Mucosa of gallbladder (tissue), 1 donor: ENCODE measurements around the gene ATXN7L3. TPM values are rescaled to one million over a fixed set of nuclear protein-coding genes. Genes with fewer than 3 reads are reported as not detected.

Experiments used
- DNase-seq: peaks from one replicate; pipeline ENCODE4 v3.0.0-alpha.2; 2020; ENCODE audit warnings: low spot score
- total RNA-seq: library from RNA; stranded (reverse); gene quantifications from one replicate; pipeline ENCODE4 v1.2.1, GENCODE V29; 2021
- donor health status: DM: no; HTN: no; CAD: no.

Gene ATXN7L3
- total RNA-seq, 1 donor from 2014 or later: 77.0 TPM

DNA sequence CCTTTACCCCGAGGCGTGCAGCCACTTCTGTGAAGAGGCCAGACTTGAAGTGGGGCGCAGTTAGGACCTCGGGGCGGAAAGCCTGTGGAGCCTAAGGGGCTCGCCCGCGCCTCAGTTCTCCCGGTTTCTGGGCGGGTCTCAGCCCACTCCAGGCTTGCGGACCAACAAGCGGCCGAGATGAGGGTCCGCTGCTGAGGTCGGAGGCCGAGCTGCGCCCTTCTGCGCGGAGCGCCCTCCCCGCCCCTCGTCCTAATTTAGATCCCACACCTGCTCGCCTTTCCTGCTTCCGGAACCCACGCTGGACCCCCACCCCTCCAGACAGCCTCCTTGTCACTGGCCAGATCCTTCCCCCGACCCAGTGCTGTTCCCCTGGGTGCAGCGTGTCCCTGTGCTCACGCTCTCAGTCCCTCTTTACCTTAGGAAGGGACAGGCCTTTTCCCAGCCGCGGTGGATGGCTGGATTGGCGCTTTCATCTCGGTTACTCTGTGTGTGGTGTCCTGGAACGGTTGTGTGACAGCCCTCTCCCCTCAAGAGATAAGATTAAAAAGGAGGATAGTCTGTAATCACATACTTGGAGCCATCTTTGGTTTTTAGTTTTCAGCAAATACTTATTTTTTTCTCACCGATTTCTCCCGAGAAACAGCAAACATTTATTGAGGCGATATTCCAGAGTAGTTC, 933 bp upstream of the ATXN7L3 start:
- no peak for DNase-seq

DNA sequence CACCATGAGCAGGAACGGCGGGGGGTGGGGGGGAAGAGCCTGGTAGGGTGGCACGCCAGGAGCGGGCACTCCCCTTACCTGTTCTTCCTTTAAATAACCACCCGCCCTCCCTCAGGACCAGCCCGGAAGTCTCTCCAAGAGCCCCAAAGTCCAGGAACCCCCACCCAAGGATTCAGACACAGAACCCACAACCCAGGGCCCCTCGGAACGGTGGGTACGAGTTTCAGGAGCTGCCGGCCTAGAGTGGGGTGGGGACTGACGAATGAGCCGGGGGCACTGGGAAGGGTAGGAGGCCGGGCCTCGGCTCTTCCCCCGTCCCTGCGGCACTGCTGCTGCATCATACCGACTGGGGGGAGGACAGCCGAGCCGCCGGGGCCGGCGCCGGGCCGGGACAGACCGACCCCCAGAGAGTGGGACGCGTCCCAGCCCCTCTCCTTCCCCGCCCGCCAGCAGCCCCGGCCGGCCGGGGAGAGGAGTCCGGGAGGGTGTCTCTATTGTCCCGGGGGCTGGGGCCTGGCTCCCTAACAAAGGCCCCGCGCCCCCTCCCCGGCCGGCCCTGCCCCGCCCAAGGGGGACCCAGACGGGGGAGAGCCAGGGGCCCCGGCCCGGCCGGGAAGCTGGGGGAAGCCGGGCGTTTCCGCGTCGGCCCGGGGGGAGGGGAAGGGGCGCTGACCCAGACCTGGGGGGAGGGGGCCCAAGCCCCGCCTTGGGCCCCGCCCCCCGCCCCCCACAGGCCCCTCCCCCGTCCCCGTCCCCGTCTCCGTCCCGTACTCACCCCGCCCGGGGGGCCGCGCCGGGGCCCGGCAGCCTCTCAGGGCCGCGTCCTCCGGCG, 747 bp downstream of the ATXN7L3 start:
- peak; percentile 38 for DNase-seq

DNA sequence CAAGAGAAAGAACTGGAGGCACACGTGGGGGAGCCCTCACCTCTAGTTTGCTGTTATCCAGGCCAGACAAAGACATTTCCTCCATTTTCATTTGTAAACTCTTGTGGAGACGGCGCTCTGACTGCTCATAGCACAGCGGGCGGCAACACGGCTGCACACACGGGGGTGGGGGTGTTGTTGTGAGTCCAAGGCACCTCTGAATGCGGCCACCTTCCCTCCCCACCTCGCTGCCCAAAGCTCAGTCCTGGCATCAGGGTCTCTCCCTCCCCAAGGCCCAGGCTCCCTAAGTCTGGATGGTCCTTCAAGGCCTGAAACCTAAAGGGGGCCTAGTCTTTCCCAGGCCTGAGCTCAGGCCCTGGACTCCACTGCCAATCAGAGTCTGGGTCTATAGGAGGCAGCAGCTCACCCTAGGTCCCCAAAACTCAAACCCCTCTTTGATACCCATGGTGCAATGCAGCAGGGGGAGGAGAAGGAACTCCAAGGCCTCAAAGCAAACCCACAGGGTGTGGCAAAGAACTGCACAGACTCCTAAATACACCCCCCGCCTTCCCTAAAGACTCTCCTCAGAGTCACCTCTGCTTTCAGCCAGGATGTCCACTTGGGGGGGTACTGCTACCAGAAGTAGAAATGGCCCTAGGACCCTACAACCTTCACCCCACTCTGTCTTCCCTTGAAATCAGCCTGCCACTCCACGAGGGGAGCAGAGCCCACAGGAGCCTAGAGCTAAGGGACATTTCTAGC, 1.5 kb downstream of the ATXN7L3 start:
- DNase-seq: no peak

DNA sequence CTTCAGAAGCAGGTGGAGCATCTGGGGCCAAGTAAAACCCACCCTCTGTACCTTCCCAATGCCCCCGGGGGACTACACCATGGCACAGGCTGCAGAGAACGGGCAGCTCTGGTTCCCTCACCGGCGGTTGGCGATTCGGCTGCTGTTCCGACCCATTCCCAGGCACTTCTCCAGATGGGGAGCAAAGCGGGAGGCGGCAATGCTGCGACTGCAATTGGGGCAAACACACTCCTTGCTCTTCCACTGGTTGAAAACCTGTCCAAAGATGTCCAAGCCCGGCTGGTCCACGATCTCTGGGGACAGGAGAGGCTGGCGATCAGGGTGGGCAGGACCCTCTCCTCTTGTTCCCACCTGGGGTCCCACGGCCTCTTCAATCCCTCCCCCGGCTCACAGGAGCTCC, 2.6 kb downstream of the ATXN7L3 start:
- DNase-seq: no peak

DNA sequence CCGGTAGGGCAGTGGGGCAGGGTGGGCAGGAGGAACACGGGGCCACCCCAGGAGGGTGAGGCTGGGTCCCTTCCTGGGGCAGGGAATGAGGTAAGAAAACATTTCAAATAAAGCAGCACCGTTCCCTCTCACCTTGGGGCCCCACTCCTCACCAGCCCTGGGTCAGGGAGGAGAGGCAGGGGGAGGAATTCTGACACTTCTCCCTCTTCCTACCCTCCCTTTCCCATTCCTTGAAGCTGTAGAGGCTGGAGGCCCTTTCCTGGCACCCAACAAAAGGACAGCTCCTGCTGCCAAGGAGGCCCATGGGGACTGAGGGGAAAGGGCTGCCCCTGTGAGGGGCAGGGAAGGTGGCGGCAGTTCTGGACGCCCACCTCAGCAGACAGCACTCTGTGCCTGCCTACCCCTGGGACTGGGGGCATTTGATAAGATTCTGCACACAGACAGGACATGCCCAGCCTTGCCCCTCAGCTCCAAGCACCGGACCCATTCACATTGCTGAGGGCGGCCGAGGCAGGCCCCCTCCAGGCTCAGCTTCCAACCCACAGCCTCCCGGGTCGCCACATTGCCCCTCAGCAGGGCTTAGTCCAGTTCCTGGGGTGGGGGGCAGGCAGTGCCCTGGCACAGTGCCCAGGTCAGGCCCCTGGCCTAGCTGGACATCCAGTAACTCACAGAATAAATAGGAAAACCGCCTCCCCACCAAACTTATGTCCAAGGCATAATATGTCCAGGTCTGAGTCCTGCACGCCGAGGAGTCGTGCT, 6.2 kb downstream of the ATXN7L3 start:
- DNase-seq: no peak

DNA sequence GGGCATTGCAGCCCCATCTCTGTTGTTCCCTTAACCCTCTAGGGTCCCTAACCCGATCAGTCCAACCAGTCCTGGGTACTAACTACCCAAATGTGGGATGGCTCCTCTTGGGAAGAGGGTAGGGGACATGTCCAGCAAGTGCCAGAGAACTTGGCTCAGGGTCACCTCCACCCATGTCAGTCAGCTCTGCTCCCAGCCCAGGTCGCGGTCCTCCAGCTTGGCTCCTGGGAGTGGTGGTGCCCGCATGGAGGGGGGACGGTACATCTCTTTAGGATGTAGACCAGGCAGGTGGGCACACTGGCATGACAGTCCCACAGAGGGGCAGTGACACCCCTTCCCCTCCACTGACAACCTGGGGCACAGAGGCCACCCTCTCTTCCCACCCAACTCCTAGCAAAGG, 6.9 kb downstream of the ATXN7L3 start:
- no peak for DNase-seq

DNA sequence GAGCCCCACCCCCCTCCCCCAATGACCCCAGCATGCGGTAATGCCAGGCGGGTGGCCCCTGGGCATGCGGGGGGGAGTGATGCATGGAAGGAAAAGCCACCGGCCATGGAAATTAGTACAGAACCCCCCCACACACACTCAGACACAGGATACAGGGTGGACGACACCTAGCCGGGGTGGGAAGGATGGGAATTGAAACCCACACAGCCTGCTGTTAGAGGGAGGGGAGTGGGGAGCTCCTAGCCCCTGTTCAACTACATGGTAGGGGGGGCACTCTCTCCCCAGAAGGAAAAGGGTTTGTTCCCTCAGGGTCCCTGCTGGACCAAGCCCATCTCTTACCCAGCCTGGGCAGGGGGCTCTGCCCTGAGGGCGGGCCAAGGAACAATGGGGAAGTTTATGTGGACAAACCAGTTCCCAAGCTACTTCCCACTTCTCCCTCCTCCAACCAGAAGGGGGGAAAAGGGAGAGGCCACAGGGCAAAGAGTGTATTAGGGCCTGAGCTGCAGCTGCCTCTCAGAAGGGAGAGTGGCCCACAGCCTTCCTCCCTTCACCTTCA, 7.7 kb downstream of the ATXN7L3 start:
- no peak for DNase-seq

DNA sequence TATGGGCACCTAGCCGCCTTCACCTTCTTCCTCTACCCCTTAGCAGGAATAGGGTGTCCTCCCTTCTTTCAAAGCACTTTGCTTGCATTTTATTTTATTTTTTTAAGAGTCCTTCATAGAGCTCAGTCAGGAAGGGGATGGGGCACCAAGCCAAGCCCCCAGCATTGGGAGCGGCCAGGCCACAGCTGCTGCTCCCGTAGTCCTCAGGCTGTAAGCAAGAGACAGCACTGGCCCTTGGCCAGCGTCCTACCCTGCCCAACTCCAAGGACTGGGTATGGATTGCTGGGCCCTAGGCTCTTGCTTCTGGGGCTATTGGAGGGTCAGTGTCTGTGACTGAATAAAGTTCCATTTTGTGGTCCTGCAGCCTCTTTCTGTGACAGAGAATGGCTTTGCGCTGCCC, 8.3 kb downstream of the ATXN7L3 start:
- no peak for DNase-seq

DNA sequence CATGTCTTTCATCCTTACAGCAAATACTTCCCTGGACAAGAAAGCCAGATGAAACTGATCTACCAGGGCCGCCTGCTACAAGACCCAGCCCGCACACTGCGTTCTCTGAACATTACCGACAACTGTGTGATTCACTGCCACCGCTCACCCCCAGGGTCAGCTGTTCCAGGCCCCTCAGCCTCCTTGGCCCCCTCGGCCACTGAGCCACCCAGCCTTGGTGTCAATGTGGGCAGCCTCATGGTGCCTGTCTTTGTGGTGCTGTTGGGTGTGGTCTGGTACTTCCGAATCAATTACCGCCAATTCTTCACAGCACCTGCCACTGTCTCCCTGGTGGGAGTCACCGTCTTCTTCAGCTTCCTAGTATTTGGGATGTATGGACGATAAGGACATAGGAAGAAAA, 9.2 kb downstream of the ATXN7L3 start:
- DNase-seq: no peak

DNA sequence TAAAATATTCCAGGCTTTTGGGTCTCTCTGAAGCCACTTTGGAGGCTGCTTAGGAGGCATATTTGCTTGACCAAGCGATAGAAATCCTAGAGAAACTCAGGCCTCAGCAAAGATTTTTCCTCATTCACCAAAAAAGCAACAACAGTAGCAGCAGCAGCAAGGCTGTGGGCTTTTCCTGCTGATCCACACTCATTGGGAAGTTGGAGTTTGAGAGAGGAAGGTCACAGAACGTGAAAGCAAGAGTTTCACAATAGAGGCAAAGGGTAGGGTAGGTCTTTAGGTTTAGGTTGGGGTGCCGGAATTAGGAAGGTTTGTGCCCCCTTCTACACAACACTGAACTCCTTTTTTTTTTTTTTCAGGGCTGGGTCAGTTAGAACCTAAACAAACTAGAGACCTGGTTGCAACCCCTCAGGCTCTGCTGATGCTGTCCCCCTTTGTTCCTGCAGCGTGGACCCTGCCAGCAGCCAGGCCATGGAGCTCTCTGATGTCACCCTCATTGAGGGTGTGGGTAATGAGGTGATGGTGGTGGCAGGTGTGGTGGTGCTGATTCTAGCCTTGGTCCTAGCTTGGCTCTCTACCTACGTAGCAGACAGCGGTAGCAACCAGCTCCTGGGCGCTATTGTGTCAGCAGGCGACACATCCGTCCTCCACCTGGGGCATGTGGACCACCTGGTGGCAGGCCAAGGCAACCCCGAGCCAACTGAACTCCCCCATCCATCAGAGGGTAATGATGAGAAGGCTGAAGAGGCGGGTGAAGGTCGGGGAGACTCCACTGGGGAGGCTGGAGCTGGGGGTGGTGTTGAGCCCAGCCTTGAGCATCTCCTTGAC, 10.9 kb downstream of the ATXN7L3 start:
- DNase-seq: no peak

DNA sequence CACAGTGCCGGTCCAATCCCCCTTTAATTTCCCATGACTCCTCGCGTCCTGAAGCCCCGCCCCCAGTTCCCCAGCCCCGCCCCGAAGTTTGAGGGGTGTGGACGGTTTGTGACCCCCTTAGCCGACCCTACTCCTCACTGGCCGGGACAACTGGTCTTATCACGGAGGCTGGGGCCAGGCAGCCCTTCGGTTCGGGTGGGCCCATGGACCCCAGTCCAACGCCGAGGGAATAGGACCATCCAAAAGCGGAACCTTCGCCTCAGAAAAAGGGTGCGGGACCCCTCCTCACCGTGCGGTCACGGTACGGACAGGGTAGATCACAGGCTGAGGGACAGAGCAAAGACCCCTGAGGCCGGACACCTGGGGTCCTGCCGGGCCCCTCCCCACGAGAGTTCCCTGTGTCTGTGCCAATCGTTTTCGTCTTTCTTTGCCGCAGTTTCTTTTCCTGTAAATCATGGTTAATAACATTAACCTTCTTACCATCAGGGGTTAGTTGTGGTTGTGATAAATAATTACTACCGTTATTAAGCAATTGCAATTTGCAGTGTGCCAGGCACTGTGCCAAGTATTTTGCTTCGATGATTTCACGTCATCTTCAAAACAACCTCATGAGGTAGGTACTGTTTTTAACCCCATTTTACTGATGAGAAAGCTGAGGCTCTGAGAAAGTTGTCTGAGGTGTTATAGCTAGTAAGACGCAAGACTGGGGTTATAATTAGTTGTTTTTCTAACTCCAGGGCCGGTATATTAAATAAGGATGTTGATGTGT, 12.4 kb downstream of the ATXN7L3 start:
- no peak for DNase-seq

DNA sequence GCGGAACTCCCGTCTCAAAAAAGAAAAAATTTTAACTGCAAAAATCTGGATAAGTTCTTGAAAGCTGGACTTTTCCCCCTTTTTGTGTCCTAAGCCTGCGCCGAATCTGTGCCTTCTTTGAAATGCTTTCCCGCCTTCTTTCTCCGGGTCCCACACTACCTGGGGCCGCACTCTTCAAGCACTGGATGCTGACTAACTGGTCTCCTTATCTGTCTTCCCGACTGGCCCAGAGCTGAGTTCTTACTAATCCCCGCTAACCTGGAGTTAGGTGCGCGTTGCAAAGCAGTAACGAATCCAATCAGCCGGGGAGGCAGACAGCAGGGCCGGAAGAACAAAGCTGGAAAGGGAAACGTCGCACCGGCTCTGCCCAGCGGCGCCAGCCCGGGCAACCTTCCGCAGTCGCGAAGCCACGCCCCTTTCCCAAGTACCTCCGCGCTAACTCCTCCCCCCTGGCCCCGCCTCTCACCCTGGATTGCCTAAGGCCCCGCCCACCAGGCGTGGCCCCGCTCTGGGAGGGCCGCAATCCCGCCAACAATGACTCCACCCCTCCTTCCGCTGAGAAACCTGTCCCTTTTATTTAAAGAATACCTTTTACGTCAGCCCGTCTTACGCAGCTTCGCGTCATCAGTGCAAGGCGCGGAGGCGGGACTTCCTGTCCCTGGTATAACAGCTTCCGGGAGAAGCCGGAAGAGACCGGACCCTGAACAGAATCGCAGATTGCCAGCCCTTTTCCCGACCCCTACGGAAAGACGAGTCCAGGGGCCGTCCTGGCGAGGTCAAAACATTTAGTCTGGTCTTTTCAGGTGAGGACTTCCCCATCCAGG, 13.2 kb downstream of the ATXN7L3 start, which contains the start of gene TMUB2:
Gene TMUB2 (plus strand): TSS at position 666 of the 824 bp plus-strand sequence. CDS start 737 bp downstream, outside the sequence.
- peak; percentile 99 for DNase-seq

DNA sequence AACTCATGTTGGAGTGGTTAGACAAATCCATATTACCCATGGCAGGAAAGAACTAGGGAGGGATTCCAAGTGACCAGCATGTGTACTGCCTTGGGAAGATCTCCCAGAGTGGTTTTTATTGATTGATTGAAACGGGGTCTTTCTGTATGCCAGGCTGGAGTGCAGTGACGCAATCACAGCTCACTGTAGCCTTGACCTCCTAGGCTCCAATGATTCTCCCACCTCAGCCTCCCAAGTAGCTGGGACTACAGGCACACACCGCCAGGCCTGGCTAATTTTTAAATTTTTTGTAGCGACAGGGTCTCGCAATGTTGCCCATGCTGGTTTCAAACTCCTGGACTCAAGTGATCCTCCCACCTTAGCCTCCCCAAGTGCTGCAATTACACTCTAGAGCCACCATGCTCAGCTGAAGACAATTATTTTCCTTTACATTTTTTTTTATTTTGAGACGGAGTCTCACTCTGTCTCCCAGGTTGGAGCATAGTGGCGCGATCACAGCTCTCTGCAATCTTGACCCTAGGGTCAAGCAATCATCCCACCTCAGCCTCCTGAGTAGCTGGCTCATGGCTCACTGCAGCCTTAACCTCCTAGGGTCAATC, 15.4 kb downstream of the ATXN7L3 start:
- DNase-seq: no peak

DNA sequence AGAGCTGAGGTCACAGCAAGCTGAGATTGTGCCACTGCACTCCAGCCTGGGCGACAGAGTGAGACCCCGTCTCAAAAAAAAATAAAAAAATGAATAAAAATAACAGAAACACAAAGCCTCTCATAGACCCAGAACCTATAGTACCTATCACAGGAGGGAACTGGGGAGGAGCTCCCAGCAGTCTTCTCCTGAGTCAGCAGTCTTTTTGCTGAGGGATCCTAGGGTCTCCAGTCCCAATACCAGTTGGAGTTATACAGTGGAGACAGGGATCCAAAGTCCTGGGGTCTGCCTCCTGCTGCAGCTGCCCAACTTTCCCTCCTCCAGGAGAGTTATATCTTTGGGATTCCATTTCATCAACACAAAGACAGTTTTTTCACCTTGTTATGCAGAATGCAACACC, 16.7 kb downstream of the ATXN7L3 start:
- DNase-seq: no peak

DNA sequence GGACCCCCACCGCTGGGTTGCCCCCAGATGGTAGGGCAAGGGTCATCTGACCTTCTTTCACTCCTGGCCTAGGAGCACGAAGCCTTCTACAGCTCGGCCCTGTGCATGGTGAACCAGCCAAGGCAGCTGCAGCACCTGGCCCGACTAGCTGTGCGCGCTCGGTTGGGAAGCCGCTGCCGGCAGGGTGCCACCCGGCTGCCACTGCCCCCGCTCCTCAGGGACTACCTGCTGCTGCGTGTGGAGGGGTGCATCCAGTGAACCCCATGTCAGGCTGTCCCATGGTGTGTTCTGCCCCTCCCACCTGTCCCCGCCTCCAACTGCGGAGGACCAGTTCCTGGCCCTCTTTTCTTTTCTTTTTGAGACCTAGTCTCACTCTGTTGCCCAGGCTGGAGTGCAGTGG, 21.6 kb downstream of the ATXN7L3 start:
- DNase-seq: no peak

DNA sequence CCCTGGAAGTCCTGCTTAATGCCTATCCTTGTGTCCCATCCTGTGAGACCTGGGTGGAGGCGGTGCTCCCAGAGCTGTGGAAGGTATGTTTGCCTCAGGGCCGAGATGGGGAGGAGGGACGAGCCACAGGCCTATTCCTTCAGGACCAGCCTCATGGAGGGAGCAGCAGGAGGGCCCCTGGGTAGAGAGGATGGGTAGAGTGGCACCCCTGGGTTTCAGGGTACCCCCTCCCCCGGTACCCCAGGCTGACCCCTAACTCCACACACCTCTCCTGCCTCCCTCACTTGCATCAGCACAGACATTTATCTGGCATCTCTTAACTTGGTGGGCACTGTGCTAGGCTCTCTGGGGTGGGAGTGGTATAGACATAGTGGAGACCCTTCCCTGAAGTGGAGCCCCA, 22.0 kb downstream of the ATXN7L3 start:
- no peak for DNase-seq

DNA sequence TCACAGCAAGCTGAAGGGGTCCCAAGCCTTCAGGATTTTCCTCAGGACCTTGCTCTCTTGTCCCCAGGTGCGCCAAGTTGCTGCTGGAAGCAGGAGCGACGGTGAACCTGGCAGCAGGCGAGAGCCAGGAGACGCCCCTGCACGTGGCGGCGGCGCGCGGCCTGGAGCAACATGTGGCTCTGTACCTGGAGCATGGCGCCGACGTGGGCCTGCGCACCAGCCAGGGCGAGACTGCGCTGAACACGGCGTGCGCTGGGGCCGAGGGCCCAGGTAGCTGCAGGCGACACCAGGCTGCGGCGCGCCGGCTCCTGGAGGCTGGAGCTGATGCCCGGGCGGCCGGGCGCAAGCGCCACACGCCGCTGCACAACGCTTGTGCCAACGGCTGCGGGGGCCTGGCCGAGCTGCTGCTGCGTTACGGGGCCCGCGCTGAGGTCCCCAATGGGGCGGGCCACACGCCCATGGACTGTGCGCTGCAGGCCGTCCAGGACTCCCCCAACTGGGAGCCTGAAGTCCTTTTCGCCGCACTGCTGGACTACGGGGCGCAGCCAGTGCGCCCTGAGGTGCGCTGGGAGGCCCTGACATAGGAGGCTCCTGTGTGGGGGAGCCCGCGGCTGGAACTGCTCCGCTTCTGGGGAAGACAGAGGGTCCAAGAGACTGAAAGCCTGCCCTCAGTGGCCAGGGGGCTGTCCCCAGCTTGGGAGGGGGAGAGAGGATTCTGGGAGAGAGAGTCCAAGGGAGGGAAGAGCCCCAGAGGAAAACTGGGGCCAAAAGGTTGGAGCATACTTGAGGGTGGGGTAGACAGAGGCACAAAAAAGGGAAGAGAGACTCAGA, 22.8 kb downstream of the ATXN7L3 start:
- DNase-seq: no peak

DNA sequence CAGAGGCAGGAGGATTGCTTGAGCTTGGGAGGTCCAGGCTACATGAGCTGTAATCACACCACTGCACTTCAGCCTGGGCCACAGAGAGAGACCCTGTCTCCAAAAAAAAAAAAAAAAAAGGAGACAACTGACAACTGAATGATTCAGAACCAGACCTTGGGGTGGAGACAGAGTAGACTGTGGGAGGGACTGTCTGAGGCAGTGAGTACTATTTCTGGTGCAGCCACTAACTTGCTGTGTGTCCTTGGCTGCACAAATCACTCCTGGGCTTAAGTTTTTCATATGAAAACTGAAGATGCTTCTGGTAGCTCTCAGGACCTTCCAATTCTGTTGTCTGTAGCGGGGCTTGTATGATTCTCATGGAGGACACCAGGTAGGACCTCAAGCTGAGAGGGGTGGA, 23.4 kb downstream of the ATXN7L3 start:
- DNase-seq: no peak
